ENCODE measurements around the gene NLK. TPM values are rescaled to one million over a fixed set of nuclear protein-coding genes. Genes with fewer than 3 reads are reported as not detected.
"Not testable (repeated sequence)": the region's sequence is repeated elsewhere in the genome, so short reads cannot be mapped to it uniquely, and the experiment has no call there.

The NLK gene
- total RNA-seq, 1 donor from 2014 or later, result 32.7 TPM

- DNase-seq (ENCODE audit: low read depth), result not testable (repeated sequence)
Observed at GRCh38 chr17:28230607-28231006, 188.1 kb downstream of the NLK start.

- DNase-seq (ENCODE audit: low read depth), result not testable (repeated sequence)
Observed at GRCh38 chr17:28231624-28232023, 189.1 kb downstream of the NLK start.

DNA sequence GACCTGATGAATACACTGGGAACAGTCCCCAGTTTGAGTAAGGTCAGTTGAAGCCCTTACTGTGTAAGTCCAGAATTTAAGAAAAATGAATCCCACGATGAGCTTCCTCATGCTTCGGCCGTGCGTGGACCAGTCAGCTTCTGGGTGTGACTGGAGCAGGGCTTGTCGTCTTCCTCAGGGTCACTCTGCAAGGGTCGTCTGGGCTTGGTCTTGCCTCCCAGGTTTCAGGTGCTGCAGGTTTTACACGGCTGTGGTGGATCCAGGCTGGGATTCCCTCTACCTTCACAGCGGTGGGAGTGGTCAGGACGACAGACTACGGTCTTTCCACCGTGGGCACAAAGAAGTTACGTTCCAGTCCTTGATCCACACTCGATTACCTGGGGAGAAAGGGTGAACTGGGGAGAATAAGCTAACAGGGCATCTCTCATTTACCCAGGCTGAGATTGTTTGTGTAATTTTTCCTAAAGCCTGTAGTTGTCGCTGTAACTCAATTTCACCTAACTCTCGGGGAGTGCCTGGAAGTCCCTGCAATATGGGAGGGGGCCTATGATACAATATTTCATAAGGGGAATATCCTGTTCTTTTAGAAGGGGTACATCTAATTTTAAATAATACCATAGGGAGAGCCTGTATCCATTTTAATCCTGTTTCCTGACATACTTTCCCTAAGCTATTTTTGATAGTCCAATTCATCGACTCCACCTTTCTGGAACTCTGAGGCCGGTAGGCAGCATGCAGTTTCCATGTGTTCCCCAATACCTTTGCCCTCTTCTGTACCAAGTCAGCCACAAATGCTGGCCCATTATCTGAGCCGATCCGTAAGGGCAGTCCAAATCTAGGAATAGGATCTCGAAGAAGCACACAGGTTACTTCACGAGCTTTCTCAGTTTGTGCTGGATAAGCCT is 190.7 kb downstream of the NLK start:
- peak; percentile 19 for DNase-seq (ENCODE audit: low read depth)

- DNase-seq (ENCODE audit: low read depth), result peak; percentile 30
Observed at GRCh38 chr17:28233872-28234856, 191.7 kb downstream of the NLK start.

- DNase-seq (ENCODE audit: low read depth), result not testable (repeated sequence)
Observed at GRCh38 chr17:28235066-28235700, 192.7 kb downstream of the NLK start.

GRCh38 chr17:28236033-28236653 is 193.7 kb downstream of the NLK start:
- DNase-seq (ENCODE audit: low read depth), result not testable (repeated sequence)

- not testable (repeated sequence) for DNase-seq (ENCODE audit: low read depth)
Observed at GRCh38 chr17:28238547-28239270, 196.2 kb downstream of the NLK start.

- no peak for DNase-seq (ENCODE audit: low read depth)
Observed at GRCh38 chr17:28239271-28239624, 196.8 kb downstream of the NLK start.

DNA sequence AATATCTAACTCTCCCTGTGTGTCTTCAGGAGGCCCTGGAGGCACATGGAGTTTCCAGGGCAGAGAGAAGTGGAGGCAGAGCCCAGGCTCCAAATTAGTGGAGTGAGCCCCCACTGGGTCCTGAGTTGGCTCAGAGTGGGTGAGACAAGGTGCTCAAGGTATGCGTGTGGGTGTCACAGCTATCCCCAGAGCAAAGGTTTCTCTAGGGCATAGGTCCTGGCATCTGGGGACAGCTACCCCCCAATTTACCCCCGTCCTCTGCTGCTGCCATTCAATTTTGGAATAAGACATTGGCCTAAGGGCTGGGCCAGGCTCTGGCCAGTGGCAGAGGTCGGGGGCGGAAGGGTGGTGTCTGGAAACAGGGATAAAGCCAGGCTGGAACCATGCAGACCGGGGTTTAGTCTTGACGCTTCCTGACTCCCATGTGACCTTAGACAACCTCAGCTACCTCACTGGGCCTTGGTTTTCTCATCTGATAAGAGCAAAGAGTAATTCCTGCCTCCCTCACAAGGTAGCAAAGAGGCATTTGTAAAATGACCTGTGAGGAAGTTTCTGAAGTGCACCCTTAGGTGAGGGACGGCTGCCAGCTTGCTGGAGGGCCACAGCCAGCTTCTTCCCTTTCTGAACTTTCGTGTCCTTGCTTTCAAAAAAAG is 198.3 kb downstream of the NLK start:
- DNase-seq (ENCODE audit: low read depth), result no peak

DNA sequence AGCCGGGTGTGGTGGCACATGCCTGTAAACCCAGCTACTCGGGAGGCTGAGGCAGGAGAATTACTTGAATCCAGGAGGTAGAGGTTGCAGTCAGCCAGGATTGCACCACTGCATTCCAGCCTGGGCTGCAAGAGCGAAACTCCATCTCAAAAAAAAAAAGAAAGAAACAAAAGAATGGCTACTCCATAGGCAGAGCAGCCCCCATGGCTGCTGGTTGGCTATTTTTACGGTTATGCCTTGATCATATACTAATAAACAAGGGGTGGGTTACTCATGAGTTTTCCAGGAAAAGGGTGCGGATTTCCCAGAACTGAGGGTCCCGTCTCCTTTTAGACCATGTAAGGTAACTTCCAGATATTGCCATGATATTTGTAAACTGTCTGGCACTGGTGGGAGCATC is 200.3 kb downstream of the NLK start:
- DNase-seq (ENCODE audit: low read depth), result no peak

DNA sequence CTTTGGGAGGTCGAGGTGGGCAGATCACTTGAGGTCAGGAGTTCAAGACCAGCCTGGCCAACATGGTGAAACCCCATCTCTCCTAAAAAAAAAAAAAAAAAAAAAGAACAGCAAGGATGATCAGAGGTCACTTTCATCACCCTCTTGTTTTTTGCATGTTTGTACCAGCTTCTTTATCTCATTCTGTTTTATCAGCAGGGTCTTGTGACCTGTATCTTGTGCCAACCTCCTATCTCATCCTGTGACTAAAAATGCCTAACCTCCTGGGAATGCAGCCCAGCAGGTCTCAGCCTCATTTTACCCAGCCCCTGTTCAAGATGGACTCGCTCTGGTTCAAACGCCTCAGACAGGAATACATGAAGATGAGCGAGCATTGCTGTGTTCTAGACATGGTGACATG is 200.8 kb downstream of the NLK start:
- DNase-seq (ENCODE audit: low read depth), result not testable (repeated sequence)

DNA sequence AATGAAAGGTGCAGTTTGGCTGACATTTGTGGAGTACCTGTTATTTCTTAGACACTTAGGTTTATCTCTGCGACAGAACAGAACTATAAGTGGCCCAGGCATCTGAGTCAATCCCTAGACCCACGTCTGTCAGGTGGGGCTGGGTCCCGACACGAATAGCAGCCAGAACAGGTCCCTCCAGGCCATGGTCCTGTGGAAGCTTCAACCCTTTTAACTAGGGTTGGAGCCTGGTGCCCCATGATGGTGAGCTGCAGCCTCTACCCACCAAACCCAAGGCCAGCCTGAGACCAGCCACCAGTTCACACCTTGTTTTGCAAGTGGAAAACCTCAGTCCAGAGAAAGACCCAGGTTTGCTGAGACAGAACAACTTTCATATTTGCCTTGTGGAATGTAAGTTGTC is 202.0 kb downstream of the NLK start:
- DNase-seq (ENCODE audit: low read depth), result no peak

Other genes starting within 250 kb of the NLK start
- not detected in 2 replicates for gene NOS2, start 242.1 kb upstream of the NLK start, total RNA-seq
- 8.3 TPM in 2 replicates for gene LYRM9, start 149.3 kb upstream of the NLK start, total RNA-seq